Panc1 (cell line): Measurements from ENCODE around the gene HDLBP. TPM values are rescaled to one million over a fixed set of nuclear protein-coding genes. Genes with fewer than 3 reads are reported as not detected.

Experiments
- ATAC-seq: fragments of 200-7000 bp; cut with Tn5 transposase; 2 replicates; pipeline ENCODE4 v1.9.1; 2020; ENCODE audit warnings: mild to moderate bottlenecking, moderate library complexity
- BruUV-seq: library from RNA; stranded (reverse); fragments of 400-500 nt; replicated peaks from 2 replicates; lab custom pipeline; 2021; lab: Mats Ljungman, UMichigan
- CTCF ChIA-PET: fragments of 300-600 bp; sonication (Branson Sonifier 250); formaldehyde crosslinking; loops from one replicate; lab custom pipeline; 2022; ENCODE audit warnings: antibody characterized with exemption; lab: Charles Lee
- POLR2A ChIA-PET: fragments of 300-600 bp; sonication (Branson Sonifier 250); formaldehyde crosslinking; loops from one replicate; lab custom pipeline; 2022; ENCODE audit warnings: antibody characterized with exemption; lab: Charles Lee
- DNase-seq: peaks from one replicate; pipeline ENCODE4 v3.0.0-alpha.2; 2010; ENCODE audit warnings: low read depth, low spot score
- H3K27ac ChIP-seq: 2 replicates; pipeline ENCODE4 v1.5.1; 2011; ENCODE audit warnings: mild to moderate bottlenecking, low read length, inconsistent platforms
- H3K27me3 ChIP-seq: fragments of 200-500 bp; sonication (Bioruptor generic); 2 replicates; pipeline ENCODE4 v1.6.0; 2014; ENCODE audit warnings: low read length, inconsistent platforms; ENCODE audit not compliant: control insufficient read depth, insufficient read depth
- H3K36me3 ChIP-seq: fragments of 200-500 bp; sonication (Bioruptor generic); 2 replicates; pipeline ENCODE4 v1.5.1; 2014; ENCODE audit warnings: inconsistent platforms, mild to moderate bottlenecking, low read length, moderate library complexity; ENCODE audit not compliant: control insufficient read depth, insufficient read depth
- H3K4me1 ChIP-seq: 2 replicates; pipeline ENCODE4 v1.5.1; 2011; ENCODE audit warnings: inconsistent platforms, mild to moderate bottlenecking, low read length, moderate library complexity; ENCODE audit not compliant: control insufficient read depth, insufficient read depth
- H3K4me3 ChIP-seq, 2 experiments: 2 replicates each; pipeline ENCODE4 v1.5.1; 2011 to 2012; ENCODE audit warnings: low read depth in 2 of 2, low read length in 2 of 2, mild to moderate bottlenecking in 2 of 2, inconsistent platforms in 1 of 2, moderate library complexity in 1 of 2
- H3K9me3 ChIP-seq: fragments of 200-500 bp; sonication (Bioruptor generic); 2 replicates; pipeline ENCODE4 v1.5.1; 2014; ENCODE audit warnings: low read depth, mild to moderate bottlenecking, inconsistent platforms, low read length, moderate library complexity; ENCODE audit not compliant: control insufficient read depth, insufficient read depth
- CTCF ChIP-seq: fragments of 450-650 bp; IDR thresholded peaks from 2 replicates; pipeline ENCODE4 v1.5.1; 2017; ENCODE audit warnings: mild to moderate bottlenecking
- POLR2AphosphoS5 ChIP-seq: IDR thresholded peaks from 2 replicates; pipeline ENCODE4 v1.6.1; 2012; ENCODE audit warnings: mild to moderate bottlenecking, low read depth, low read length, moderate library complexity
- REST ChIP-seq, 2 experiments: IDR thresholded peaks; 2 replicates each; pipeline ENCODE4 v1.6.1; 2011 to 2012; ENCODE audit warnings: low read depth in 2 of 2, control low read depth in 1 of 2, low read length in 1 of 2, mild to moderate bottlenecking in 1 of 2, moderate library complexity in 1 of 2; ENCODE audit not compliant: insufficient read depth in 1 of 2
- SIN3A ChIP-seq: IDR thresholded peaks from 2 replicates; pipeline ENCODE4 v1.6.1; 2012; ENCODE audit warnings: low read depth, mild to moderate bottlenecking, low read length, moderate library complexity, borderline replicate concordance; ENCODE audit not compliant: insufficient read depth
- TCF7L2 ChIP-seq: IDR thresholded peaks from 2 replicates; pipeline ENCODE4 v1.6.1; 2011; ENCODE audit warnings: mild to moderate bottlenecking, low read depth, low read length, inconsistent platforms
- in situ Hi-C: cut with HindIII; loops from 2 replicates; pipeline ENCODE4 v1.10.0; 2016; ENCODE audit warnings: low sequenced_read_pairs, low pct_unique_long_range_greater_than_20kb
- intact Hi-C: fragments of 100-400 bp; cut with micrococcal nuclease; formaldehyde crosslinking; loops from one replicate; pipeline ENCODE4 v1.10.0; 2022; ENCODE audit not compliant: unreplicated experiment
- total RNA-seq: library from RNA; stranded (reverse); gene quantifications from one replicate; pipeline ENCODE4 v1.2.1, GENCODE V29; 2021; ENCODE audit not compliant: unreplicated experiment

Gene HDLBP
- total RNA-seq, 1 experiment from 2014 or later, result 656 TPM

- H3K9me3 ChIP-seq, result no peaks in the 10 kb centered on the region
- H3K4me3 ChIP-seq, result no peak overlapping the region
- BruUV-seq, result no TSS peak
- H3K27ac ChIP-seq, result no peak overlapping the region
- DNase-seq, result no peak
- no peaks in the 10 kb centered on the region for H3K27me3 ChIP-seq
- H3K4me1 ChIP-seq, result no peaks in the 10 kb centered on the region; the same call in 1 of the 2 replicates
- ChIA-PET CTCF (no interaction called here), POLR2A (interaction anchor here (0.5 kb wide), 1 partner anchor 304 kb away, joined by 3 read pairs; no protein-coding TSS in a partner anchor)
- no peak for TF ChIP-seq REST (IDR thresholded peaks at IDR 0.05; ENCODE audit: insufficient read depth in 1 of 2, low read depth in 2 of 2, low read length in 1 of 2)
- TF ChIP-seq POLR2AphosphoS5, result no peak
- TF ChIP-seq TCF7L2, result no peak
- no peak for TF ChIP-seq CTCF
- TF ChIP-seq SIN3A, result no peak
- H3K36me3 ChIP-seq, result no peaks in the 10 kb centered on the region
- ATAC-seq, result no peak
- in situ Hi-C loops, result no loop called here
- intact Hi-C loops, result no loop called here
Observed at GRCh38 chr2:241187101-241187917, 128.2 kb downstream of the HDLBP start.

- ChIA-PET CTCF (no interaction called here), POLR2A (no interaction called here)
- in situ Hi-C loops, result no loop called here
- Histone ChIP-seq H3K4me1 (no peaks in the 10 kb centered on the region; the same call in 1 of the 2 replicates), H3K27me3 (no peaks in the 10 kb centered on the region), H3K27ac (no peak overlapping the region), H3K9me3 (no peaks in the 10 kb centered on the region), H3K36me3 (no peaks in the 10 kb centered on the region), H3K4me3 (no peak overlapping the region)
- intact Hi-C loops, result no loop called here
- ATAC-seq (no peak), DNase-seq (no peak)
- TF ChIP-seq SIN3A (no peak), CTCF (no peak), TCF7L2 (no peak), POLR2AphosphoS5 (no peak), REST (IDR thresholded peaks at IDR 0.05; ENCODE audit: insufficient read depth in 1 of 2, low read depth in 2 of 2, low read length in 1 of 2) (no peak)
- no TSS peak for BruUV-seq
Observed at GRCh38 chr2:241185961-241186360, 129.5 kb downstream of the HDLBP start.
